ENCODE results near the gene SWI5.
A peak's percentile ranks its signal among the peaks of the same experiment; 100 is the strongest.

Gene SWI5

GRCh38 chr9:128253140-128253990 is 22.7 kb upstream of the SWI5 start:
- TF ChIP-seq CTCF (IDR thresholded peaks at IDR 0.05; ENCODE audit: extremely low read depth, missing control alignments) = no peak
- DNase-seq (ENCODE audit: low spot score) = no peak

GRCh38 chr9:128253991-128254346 is 22.1 kb upstream of the SWI5 start:
- no peak for DNase-seq (ENCODE audit: low spot score)

GRCh38 chr9:128254362-128254761 is 21.7 kb upstream of the SWI5 start:
- DNase-seq (ENCODE audit: low spot score) = no peak
- TF ChIP-seq CTCF (IDR thresholded peaks at IDR 0.05; ENCODE audit: extremely low read depth, missing control alignments) = no peak

More at GRCh38 chr9:128253991-128254346, 22.1 kb upstream of the SWI5 start:
- TF ChIP-seq CTCF (IDR thresholded peaks at IDR 0.05; ENCODE audit: extremely low read depth, missing control alignments) = no peak

- DNase-seq (ENCODE audit: low spot score) = peak; percentile 82
Measured at GRCh38 chr9:128254855-128255759, 21.0 kb upstream of the SWI5 start.

GRCh38 chr9:128257086-128257825 is 18.8 kb upstream of the SWI5 start:
- DNase-seq (ENCODE audit: low spot score) = no peak
- TF ChIP-seq CTCF (IDR thresholded peaks at IDR 0.05; ENCODE audit: extremely low read depth, missing control alignments) = no peak

More at GRCh38 chr9:128254855-128255759, 21.0 kb upstream of the SWI5 start:
- TF ChIP-seq CTCF (IDR thresholded peaks at IDR 0.05; ENCODE audit: extremely low read depth, missing control alignments) = peak; percentile 75

- no peak for DNase-seq (ENCODE audit: low spot score)
- TF ChIP-seq CTCF (IDR thresholded peaks at IDR 0.05; ENCODE audit: extremely low read depth, missing control alignments) = no peak
Measured at GRCh38 chr9:128257907-128258306, 18.2 kb upstream of the SWI5 start.

All from GM20000 (cell line).